Prostate gland (tissue), 2 donors: ENCODE measurements around the gene TMEM38A.

ENCODE experiments used
- CTCF ChIP-seq, 4 experiments: fragments of 200-600 bp in 2 of 4; fragments of 450-650 bp in 2 of 4; sonication (generic) in 2 of 4; IDR thresholded peaks; 1 replicate in 3 of 4; 2 replicates in 1 of 4; pipeline ENCODE4 v1.5.1; 2016 to 2019; ENCODE audit warnings: antibody characterized with exemption in 4 of 4, mild to moderate bottlenecking in 2 of 4, moderate library complexity in 2 of 4
- POLR2A ChIP-seq: fragments of 450-650 bp; IDR thresholded peaks from one replicate; pipeline ENCODE4 v1.6.1; 2016; ENCODE audit warnings: antibody characterized with exemption, mild to moderate bottlenecking

GRCh38 chr19:16659464-16659831, 1.5 kb upstream of the TMEM38A start:
- TF ChIP-seq CTCF (IDR thresholded peaks at IDR 0.05) (no peak), POLR2A (no peak)
